Measurements from ENCODE around the gene CD4.

CD4 gene

DNA sequence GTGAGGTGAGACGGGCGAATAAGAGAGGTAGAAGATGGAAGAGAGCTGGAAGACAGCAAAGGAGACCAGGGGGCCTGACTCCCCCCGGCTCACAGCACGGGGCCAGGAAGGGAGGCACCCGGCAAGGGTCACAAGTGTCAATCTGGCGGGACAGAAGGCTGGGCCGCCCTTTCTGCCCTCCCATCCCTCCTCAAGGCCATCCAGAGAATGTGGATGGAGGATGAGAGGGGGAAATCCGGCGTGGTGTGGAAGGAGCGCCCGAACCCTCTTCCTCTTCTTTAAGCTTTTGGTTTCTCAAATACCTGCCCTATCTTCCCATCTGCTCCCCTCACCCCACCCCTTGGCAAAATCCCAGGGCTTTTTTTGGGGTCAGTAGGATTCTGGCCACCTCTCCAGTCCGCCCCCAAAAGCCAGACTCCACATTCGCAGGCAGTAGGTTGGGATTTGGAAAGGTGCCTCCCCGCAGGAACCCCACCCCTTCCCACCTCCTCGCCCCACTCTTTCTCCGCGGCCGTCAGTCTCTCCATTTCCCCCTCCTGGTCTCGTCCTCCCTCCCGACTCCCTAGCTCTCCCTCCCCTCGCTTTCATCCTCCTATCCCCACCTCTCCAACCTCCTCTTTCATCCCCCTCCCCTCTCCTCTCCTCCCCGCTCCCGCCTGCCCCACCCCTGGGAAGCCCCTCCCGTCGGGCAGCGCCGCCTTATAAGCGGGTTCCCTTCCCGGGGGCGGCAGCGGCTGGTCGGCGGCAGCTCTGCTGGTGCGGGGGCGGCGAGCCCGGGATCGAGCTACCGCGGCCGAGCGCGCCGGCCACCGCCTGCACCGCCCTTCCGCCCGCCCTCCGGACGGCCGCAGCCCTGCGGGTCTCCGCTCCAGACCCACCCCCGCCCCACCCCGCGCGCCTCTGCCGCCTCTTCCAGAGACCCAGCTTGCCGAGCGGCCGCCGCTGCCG lies 23.4 kb upstream of the CD4 start, which contains the start of gene PTMS:
Gene PTMS, plus strand, starts transcription at position 730 of the 948 bp plus-strand sequence. CDS start 343 bp downstream, outside the sequence.
- peak; percentile 71 for DNase-seq (ENCODE audit: low read depth)

- no peak for DNase-seq (ENCODE audit: low read depth)
Observed at GRCh38 chr12:6766651-6767349, 22.5 kb upstream of the CD4 start.

GRCh38 chr12:6767353-6768319 lies 21.7 kb upstream of the CD4 start:
- DNase-seq (ENCODE audit: low read depth), result no peak

DNA sequence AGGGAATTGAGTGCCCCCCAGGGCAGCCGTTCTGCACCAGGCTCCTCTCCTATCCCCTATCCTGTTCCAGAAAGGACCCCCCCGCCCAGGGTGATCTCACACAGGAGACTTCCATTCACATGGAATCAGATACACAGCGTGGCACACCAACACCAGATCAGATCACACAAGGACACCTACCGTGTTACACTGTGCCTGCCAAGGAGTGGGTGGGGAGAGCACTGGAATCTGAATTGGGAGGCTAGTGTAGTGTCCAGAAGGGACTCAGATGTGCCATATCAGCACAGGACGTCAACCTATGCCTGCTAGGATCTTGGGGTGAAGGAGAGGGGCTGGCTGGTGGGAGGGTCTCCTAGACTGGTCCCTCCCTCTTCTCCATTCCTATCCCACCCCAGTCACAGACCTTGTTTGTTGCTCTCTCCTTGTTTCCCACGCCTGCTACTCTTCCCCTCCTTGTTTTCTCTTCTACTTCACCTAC lies 20.9 kb upstream of the CD4 start:
- no peak for DNase-seq (ENCODE audit: low read depth)

DNA sequence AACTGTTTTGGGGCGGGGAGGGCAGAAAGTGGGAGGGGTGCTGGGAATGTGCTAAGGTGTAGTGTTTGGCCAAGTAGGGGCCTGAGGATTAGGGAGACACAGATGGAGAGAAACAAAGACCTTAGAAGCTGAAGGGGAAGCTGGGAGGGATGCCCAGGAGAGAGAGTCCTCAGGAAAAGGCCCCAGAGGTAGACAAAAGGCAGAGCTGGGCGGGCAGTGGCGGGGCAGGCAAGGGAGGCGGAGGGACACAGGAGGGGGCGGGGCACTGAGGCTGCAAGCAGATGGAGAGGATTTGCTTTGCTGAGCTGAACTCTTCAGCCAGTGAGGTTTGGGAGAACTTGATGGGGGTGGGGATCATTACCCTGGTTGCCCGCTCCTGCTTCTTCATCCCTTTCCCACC lies 20.3 kb upstream of the CD4 start:
- no peak for DNase-seq (ENCODE audit: low read depth)

GRCh38 chr12:6769666-6770065 lies 19.7 kb upstream of the CD4 start:
- no peak for DNase-seq (ENCODE audit: low read depth)

DNA sequence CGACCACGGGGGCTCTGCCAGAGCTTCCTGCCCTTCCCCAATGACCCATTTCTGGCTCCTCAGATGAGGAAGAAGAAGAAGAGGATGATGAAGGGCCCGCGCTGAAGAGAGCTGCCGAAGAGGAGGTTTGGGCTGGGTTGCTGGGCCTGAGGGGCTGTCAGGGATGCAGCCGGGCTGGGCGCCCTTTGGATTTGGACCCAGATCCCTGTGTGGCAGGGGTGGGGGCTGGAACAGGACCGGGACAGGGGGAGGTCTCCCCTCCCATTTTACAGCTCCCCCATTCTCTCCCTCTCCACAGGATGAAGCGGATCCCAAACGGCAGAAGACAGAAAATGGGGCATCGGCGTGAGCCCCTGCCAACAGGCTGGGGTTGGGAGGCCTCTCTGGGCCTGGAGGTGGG lies 19.2 kb upstream of the CD4 start:
- DNase-seq (ENCODE audit: low read depth), result no peak

- no peak for DNase-seq (ENCODE audit: low read depth)
Observed at GRCh38 chr12:6770600-6770999, 18.7 kb upstream of the CD4 start.

DNA sequence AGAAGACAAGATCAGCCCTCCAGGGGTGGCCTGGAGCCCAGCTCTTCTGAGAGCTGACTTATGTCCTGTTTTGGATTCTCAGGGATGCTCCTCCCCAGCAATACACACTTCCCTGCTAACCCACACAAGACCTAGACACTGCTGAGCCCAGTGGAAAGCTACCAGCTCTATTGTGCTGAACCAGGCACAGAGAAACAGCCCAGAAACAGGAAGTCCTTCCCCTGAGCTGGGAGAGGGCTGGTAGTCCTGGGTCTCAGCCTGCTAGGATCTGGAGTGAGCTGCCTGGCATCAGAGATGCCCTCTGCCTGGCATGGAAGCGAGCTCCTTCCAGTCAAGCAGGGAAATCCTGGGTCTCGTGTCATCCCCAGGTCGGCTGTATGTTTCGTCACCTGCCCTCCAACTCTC lies 18.2 kb upstream of the CD4 start:
- DNase-seq (ENCODE audit: low read depth), result no peak

DNA sequence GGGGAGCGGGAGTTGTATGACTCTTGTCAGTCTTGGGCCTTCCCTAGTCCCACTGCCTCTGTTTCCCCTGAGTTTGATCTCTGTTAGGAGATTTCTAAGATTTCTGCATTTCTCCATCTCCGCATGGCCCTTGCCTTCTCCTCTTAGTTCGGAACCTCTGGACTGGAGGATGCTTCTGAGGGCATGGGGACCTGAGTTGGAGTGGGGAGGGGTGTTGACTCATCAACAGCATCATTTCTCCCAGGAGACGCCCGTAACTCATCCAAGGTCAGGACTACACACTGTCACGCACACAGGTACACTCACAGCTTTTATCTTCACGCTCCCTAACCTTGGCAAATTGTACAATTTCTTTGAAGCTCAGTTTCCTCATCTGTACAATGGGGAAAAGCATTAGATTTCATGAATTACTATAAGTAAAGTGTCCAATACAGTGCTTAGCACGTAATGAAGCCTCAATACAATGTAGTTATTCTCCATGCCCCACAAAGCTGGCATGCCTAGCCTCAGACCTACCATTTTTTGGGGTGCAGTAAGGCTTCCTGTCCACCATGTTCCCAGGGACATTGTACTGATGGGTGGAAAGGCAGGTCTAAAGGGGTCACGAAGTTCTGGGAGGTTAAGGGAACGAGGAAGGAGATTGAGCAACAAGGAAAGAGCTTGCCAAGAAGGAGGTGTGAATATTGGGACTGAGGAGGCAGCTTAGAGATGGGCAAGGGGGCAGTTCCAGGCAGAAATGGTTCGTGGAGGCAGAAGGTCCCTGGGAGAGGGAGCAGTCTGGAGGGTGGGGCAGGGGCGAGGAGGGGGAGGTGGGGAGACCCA lies 17.6 kb upstream of the CD4 start:
- no peak for DNase-seq (ENCODE audit: low read depth)

DNA sequence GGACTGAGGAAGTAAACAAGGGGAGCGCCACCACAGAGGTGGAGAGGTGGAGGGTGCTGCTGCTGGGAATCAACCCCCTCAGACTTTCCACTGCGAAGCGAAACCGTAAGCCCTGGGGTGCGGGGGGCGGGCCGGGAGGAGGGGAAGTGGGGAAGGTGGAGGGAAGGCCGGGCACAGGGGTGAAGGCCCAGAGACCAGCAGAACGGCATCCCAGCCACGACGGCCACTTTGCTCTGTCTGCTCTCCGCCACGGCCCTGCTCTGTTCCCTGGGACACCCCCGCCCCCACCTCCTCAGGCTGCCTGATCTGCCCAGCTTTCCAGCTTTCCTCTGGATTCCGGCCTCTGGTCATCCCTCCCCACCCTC lies 17.0 kb upstream of the CD4 start, which contains the start of gene LAG3:
Gene LAG3, plus strand, starts transcription at position 190 of the 365 bp plus-strand sequence. CDS start 333 bp downstream, outside the sequence.
- DNase-seq (ENCODE audit: low read depth), result no peak

DNA sequence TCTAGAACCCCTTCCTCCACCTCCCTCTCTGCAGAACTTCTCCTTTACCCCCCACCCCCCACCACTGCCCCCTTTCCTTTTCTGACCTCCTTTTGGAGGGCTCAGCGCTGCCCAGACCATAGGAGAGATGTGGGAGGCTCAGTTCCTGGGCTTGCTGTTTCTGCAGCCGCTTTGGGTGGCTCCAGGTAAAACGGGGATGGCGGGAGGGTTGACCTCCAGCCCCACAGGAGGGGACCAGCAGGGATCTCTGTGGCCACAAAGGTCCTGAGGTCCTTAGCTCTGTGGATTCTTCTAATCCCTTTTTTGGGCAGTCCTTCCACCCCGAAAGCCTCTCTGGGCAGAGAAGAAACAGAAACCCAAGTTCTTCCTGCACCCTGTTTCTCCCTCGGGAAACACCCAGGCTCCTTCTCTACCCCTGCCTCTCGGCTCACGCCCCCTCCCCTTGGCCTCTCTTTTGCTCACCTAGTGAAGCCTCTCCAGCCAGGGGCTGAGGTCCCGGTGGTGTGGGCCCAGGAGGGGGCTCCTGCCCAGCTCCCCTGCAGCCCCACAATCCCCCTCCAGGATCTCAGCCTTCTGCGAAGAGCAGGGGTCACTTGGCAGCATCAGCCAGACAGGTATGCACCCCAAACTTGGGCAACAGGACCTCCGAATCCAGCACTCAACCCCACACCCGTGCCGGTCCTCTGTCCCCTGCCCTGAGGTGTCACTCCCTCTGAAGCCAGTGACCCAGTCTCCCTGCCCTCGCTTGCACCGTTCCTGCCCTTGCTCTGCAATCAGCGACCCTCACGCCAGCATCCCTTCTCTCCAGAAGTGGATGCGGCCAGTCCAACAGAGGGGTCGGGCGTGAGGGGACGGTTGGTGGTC lies 16.4 kb upstream of the CD4 start:
- DNase-seq (ENCODE audit: low read depth), result no peak

GRCh38 chr12:6773590-6774351 lies 15.6 kb upstream of the CD4 start:
- DNase-seq (ENCODE audit: low read depth), result no peak

DNA sequence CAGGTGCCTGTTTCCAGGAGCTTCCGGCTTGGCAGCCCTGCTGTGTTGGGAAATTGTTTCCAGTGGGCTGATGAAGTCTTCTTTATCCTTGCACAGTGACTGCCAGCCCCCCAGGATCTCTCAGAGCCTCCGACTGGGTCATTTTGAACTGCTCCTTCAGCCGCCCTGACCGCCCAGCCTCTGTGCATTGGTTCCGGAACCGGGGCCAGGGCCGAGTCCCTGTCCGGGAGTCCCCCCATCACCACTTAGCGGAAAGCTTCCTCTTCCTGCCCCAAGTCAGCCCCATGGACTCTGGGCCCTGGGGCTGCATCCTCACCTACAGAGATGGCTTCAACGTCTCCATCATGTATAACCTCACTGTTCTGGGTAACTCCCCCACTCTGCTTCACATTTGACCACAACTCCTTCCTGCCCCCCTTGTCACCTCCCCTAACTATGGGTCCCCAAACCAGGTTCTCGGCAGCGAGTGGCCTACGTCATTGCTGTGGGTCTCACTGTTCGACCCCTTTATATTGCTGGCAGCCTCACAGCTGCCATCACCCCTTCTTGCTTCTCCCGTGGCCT lies 14.7 kb upstream of the CD4 start:
- DNase-seq (ENCODE audit: low read depth), result no peak

GRCh38 chr12:6775185-6776174 lies 13.8 kb upstream of the CD4 start:
- DNase-seq (ENCODE audit: low read depth), result no peak

DNA sequence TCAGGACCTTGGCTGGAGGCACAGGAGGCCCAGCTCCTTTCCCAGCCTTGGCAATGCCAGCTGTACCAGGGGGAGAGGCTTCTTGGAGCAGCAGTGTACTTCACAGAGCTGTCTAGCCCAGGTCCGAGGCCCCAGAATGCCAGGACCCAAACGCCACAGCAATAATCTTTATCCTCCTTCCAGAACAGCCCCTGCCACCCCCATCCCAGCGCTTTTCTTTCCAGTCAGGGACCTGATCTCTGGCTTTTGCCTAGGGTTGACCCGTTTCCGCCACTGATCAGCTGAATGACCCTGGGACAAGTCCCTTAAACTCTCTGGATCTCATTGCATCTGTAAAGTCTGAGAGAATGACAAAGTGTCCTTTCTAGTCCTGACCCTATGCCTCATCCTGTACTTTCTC lies 11.9 kb upstream of the CD4 start:
- no peak for DNase-seq (ENCODE audit: low read depth)

- no peak for DNase-seq (ENCODE audit: low read depth)
Observed at GRCh38 chr12:6778217-6778573, 11.1 kb upstream of the CD4 start.

Data from HS-27A (cell line).